Measurements from ENCODE around the gene SYTL2. TPM values are rescaled to one million over a fixed set of nuclear protein-coding genes. Genes with fewer than 3 reads are reported as not detected.

SYTL2 gene
- total and polyA plus RNA-seq, 2 experiments from 2014 or later = 3.4 to 7.2 TPM

GRCh38 chr11:85710917-85711316 is 100.0 kb downstream of the SYTL2 start:
- Histone ChIP-seq H2AFZ (no peak overlapping the region), H4K20me1 (replicated peaks; ENCODE audit: insufficient read depth) (no peaks in the 10 kb centered on the region), H3K36me3 (ENCODE audit: insufficient read depth) (no peaks in the 10 kb centered on the region), H3K4me2 (no peak overlapping the region), H3K79me2 (replicated peaks; ENCODE audit: insufficient read depth) (no peaks in the 10 kb centered on the region), H3K27me3 (ENCODE audit: insufficient read depth) (no peaks in the 10 kb centered on the region), H3K4me3 (no peak overlapping the region), H3K9me2 (ENCODE audit: insufficient read depth) (no peaks in the 10 kb centered on the region), H3F3A (replicated peaks; ENCODE audit: low read depth) (no peaks in the 10 kb centered on the region), H3K27ac (ENCODE audit: low read depth) (no peak overlapping the region), H3K4me1 (ENCODE audit: insufficient read depth) (peaks cover 12% of the 10 kb centered on the region)
- DNase-seq (ENCODE audit: low spot score) = no peak
- Mint-ChIP-seq H3K4me1 (peaks cover 4% of the 10 kb centered on the region; the same call in 1 of the 3 replicates), H3K27ac (no peak overlapping the region), H3K9me3 (no peaks in the 10 kb centered on the region), H3K27me3 (ENCODE audit: insufficient read depth, low read depth, poor library complexity) (peaks cover 7% of the 10 kb centered on the region), H3K4me3 (no peak overlapping the region), H3K36me3 (ENCODE audit: low read depth) (no peaks in the 10 kb centered on the region)
- TF ChIP-seq POLR2AphosphoS5 (IDR thresholded peaks at IDR 0.05; ENCODE audit: low read depth) = no peak
- TF ChIP-seq NANOG (IDR thresholded peaks at IDR 0.05; ENCODE audit: borderline replicate concordance) = no peak
- TF ChIP-seq ZNF462 (CRISPR knock-in tag; IDR thresholded peaks at IDR 0.05) = no peak
- TF ChIP-seq EZH2 (IDR thresholded peaks at IDR 0.05; ENCODE audit: low read depth, unreplicated experiment) = no peak
- TF ChIP-seq STAT1 (IDR thresholded peaks at IDR 0.05; ENCODE audit: unreplicated experiment) = no peak
- TF ChIP-seq EZH2phosphoT487 (IDR thresholded peaks at IDR 0.05; ENCODE audit: unreplicated experiment) = no peak
- TF ChIP-seq JUNB (IDR thresholded peaks at IDR 0.05; ENCODE audit: unreplicated experiment) = no peak
- no peak for TF ChIP-seq CTCF (conservative IDR thresholded peaks at IDR 0.05; ENCODE audit: low read depth in 2 of 2)
- no peak for TF ChIP-seq CREB1 (CRISPR knock-in tag; IDR thresholded peaks at IDR 0.05; ENCODE audit: low read depth)
- no peak for TF ChIP-seq ETS1 (IDR thresholded peaks at IDR 0.05)
- TF ChIP-seq ZNF114 (CRISPR knock-in tag; IDR thresholded peaks at IDR 0.05) = no peak
- TF ChIP-seq REST (IDR thresholded peaks at IDR 0.05; ENCODE audit: unreplicated experiment) = no peak
- no peak for TF ChIP-seq ZNF331 (CRISPR knock-in tag; IDR thresholded peaks at IDR 0.05; ENCODE audit: low read depth)
- no peak for ATAC-seq

All from GM23338 (cell line).